Neutrophil (primary cell): ENCODE measurements around the gene MAST1.

Source experiments
- H3K27ac ChIP-seq: fragments of 200-600 bp; sonication (generic); 2 replicates; pipeline ENCODE4 v1.5.1; 2016; ENCODE audit warnings: mild to moderate bottlenecking, moderate library complexity
- H3K27me3 ChIP-seq: fragments of 200-600 bp; sonication (generic); 2 replicates; pipeline ENCODE4 v1.6.0; 2016; ENCODE audit warnings: mild to moderate bottlenecking
- H3K36me3 ChIP-seq: fragments of 200-600 bp; sonication (generic); 2 replicates; pipeline ENCODE4 v1.5.1; 2017
- H3K4me1 ChIP-seq, 2 experiments: fragments of 200-600 bp in 1 of 2; sonication (generic) in 1 of 2; 1 replicate in 1 of 2; 2 replicates in 1 of 2; pipeline versions ENCODE4 v1.5.1 to v1.6.1; 2013 to 2016; ENCODE audit warnings: low read depth in 1 of 2, low read length in 1 of 2, mild to moderate bottlenecking in 1 of 2, moderate library complexity in 1 of 2; ENCODE audit not compliant: control insufficient read depth in 1 of 2, insufficient read depth in 1 of 2
- H3K4me3 ChIP-seq, 2 experiments: fragments of 200-600 bp in 1 of 2; sonication (generic) in 1 of 2; 1 replicate in 1 of 2; 2 replicates in 1 of 2; pipeline ENCODE4 v1.5.1; 2013 to 2016; ENCODE audit warnings: low read depth in 1 of 2, low read length in 1 of 2, mild to moderate bottlenecking in 1 of 2, moderate library complexity in 1 of 2
- H3K9me3 ChIP-seq: fragments of 200-600 bp; sonication (generic); 2 replicates; pipeline ENCODE4 v1.5.1; 2016
- TF ChIP-seq, protein P1 (sequence below): fragments of 200-600 bp; sonication (generic); IDR thresholded peaks from 2 replicates; pipeline ENCODE4 v1.5.1; 2016; ENCODE audit warnings: antibody characterized with exemption

The MAST1 gene

DNA sequence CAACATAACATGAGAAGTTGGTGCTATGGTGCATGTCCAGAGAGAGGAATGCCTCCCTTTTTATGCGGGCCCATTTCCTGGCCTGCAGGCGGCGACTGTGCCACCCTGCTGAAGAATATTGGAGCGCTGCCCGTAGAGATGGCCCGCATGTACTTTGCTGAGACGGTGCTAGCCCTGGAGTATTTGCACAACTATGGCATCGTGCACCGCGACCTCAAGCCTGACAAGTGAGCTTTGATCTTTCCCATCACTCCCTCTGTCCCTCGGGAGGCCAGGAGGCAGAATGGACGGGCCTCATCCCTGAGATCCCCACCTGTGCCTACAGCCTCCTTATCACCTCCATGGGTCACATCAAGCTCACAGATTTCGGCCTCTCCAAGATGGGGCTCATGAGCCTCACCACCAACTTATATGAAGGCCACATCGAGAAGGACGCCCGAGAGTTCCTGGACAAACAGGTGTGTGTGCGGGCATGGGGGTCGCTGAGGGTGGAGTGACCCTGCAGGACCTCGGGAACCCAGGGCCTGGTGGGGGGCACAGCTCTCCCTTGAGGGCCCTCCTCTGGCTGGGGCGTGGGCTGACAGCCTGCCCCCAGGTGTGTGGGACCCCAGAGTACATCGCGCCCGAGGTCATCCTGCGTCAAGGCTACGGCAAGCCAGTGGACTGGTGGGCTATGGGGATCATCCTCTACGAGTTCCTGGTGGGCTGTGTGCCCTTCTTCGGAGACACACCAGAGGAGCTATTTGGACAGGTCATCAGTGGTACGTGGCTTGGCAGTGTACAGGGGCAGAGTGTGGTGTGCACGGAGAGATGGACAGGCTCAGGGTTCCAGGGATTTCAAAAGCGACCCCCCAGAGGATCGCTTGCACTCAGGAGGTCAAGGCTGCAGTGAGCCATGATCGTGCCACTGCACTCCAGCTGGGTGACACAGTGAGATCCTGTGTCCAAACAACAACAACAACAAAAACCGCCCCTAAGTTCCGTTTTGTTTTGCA lies 26.7 kb downstream of the MAST1 start:
- no peak overlapping the region for H3K4me3 ChIP-seq
- H3K9me3 ChIP-seq: no peaks in the 10 kb centered on the region
- peaks cover 37% of the 10 kb centered on the region for H3K27me3 ChIP-seq
- no peaks in the 10 kb centered on the region for H3K36me3 ChIP-seq
- H3K27ac ChIP-seq: no peak overlapping the region
- TF ChIP-seq, protein P1, sequence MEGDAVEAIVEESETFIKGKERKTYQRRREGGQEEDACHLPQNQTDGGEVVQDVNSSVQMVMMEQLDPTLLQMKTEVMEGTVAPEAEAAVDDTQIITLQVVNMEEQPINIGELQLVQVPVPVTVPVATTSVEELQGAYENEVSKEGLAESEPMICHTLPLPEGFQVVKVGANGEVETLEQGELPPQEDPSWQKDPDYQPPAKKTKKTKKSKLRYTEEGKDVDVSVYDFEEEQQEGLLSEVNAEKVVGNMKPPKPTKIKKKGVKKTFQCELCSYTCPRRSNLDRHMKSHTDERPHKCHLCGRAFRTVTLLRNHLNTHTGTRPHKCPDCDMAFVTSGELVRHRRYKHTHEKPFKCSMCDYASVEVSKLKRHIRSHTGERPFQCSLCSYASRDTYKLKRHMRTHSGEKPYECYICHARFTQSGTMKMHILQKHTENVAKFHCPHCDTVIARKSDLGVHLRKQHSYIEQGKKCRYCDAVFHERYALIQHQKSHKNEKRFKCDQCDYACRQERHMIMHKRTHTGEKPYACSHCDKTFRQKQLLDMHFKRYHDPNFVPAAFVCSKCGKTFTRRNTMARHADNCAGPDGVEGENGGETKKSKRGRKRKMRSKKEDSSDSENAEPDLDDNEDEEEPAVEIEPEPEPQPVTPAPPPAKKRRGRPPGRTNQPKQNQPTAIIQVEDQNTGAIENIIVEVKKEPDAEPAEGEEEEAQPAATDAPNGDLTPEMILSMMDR: no peak
- H3K4me1 ChIP-seq: peaks cover 9 to 10% of the 10 kb centered on the region in 2 experiments

DNA sequence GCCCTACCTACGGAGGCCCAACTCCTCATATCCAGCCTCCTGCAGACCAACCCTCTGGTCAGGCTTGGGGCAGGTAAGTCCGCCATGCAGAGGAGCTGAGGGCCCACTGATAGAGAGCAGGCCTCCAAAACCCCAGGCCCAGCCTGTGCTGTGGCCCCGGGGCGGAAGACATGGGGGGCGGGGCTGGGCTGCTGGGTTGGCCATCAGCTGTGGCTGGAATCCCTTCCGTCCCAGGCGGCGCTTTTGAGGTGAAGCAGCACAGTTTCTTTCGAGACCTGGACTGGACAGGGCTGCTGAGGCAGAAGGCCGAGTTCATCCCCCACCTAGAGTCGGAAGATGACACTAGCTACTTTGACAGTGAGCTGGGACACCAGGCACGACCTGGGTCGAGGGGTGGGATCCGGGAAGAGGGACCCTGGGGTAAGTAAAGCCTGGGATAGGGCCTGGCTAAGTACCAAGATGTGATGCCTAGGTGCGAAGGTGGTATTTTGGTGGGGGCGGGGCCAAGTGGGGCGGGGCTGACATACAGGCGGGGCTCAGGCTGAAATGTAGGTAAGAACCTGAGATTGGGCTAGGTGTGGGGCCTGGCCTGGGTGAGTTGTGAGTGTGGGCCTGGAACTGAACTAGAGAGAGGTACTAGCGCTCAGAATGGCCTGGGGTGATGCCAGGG lies 27.6 kb downstream of the MAST1 start:
- H3K27ac ChIP-seq: no peak overlapping the region
- TF ChIP-seq, protein P1: no peak
- peaks cover 37% of the 10 kb centered on the region for H3K27me3 ChIP-seq
- H3K36me3 ChIP-seq: no peaks in the 10 kb centered on the region
- no peak overlapping the region for H3K4me3 ChIP-seq
- no peaks in the 10 kb centered on the region for H3K9me3 ChIP-seq
- H3K4me1 ChIP-seq: peaks cover 9 to 10% of the 10 kb centered on the region in 2 experiments

DNA sequence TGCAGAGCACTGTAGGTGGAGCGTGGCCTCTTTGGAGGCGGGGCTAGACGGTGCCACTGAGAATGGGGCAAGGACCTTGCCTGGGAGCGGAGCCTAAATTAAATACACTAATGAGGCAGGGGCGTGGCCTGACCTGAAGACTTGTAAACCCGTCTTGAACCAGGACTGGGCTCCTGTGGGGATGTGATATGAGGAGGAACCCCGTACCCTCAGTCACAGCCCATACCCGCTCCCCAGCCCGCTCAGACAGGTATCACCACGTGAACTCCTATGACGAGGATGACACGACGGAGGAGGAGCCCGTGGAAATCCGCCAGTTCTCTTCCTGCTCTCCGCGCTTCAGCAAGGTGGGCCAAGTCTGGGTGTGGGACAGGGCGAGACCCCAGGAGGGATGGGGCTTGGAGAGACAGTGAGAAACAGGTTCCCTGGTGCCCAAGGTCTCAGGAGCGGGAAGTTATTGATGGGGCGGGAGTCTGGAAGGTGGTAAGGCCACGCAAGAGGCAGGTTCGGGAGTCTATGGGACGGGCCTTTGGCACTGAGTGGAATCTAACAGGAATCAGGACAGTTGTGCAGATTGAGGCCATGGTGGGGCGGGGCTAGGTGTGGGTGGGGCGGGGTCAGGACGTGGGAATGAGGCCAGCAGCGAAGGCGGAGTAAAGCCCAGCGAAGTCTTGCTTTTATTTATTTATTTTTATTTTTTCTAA lies 28.3 kb downstream of the MAST1 start:
- H3K9me3 ChIP-seq: no peaks in the 10 kb centered on the region
- H3K27ac ChIP-seq: no peak overlapping the region
- no peak overlapping the region for H3K4me3 ChIP-seq
- no peaks in the 10 kb centered on the region for H3K36me3 ChIP-seq
- peaks cover 9 to 10% of the 10 kb centered on the region in 2 experiments for H3K4me1 ChIP-seq
- H3K27me3 ChIP-seq: peaks cover 33% of the 10 kb centered on the region
- TF ChIP-seq, protein P1: no peak

DNA sequence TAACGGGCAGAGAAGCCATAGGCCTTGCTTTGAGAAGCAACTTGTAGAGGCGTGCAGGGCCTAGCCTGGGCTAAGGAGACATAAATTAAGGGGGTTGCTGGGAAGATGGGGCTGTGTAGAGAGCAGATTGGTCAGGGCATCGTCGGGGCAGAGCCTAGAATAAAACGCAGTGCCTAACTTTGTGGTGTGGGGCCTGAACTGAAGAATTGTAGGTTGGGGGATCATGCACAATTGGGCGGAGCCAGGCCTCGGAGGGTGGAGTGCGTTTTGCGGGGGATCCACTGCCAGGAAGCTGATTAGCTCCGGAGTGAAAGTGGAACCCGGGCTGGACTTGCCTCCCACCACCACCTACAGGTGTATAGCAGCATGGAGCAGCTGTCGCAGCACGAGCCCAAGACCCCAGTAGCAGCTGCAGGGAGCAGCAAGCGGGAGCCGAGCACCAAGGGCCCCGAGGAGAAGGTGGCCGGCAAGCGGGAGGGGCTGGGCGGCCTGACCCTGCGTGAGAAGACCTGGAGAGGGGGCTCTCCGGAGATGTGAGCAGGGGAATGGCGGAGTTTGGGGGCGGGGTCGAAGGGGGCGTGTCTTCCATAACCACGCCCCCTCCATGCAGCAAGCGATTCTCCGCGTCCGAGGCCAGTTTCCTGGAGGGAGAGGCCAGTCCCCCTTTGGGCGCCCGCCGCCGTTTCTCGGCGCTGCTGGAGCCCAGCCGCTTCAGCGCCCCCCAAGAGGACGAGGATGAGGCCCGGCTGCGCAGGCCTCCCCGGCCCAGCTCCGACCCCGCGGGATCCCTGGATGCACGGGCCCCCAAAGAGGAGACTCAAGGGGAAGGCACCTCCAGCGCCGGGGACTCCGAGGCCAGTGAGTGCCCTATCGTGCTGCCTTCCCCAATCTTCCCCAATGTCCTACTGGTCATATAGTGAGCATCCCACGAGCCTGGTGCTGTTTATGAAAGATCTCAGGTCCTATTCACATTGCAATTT lies 29.1 kb downstream of the MAST1 start:
- H3K27ac ChIP-seq: no peak overlapping the region
- TF ChIP-seq, protein P1: no peak

More for the DNA sequence above, 29.1 kb downstream of the MAST1 start:
- peaks cover 9 to 10% of the 10 kb centered on the region in 2 experiments for H3K4me1 ChIP-seq
- H3K36me3 ChIP-seq: no peaks in the 10 kb centered on the region
- H3K9me3 ChIP-seq: no peaks in the 10 kb centered on the region
- peaks cover 33% of the 10 kb centered on the region for H3K27me3 ChIP-seq
- H3K4me3 ChIP-seq: peak overlapping the region; percentile 5 to 43
